Epithelial cell of esophagus (primary cell): ENCODE results near the gene SLC38A10.

Experiments used
- DNase-seq: peaks from one replicate; pipeline ENCODE4 v3.0.0; 2010; ENCODE audit warnings: low read depth
- H3K4me3 ChIP-seq: 2 replicates; pipeline ENCODE4 v1.5.1; 2011; ENCODE audit warnings: mild to moderate bottlenecking, low read length, control low read depth
- TF ChIP-seq, protein P1 (sequence below): IDR thresholded peaks from 2 replicates; pipeline ENCODE4 v1.5.1; 2011; ENCODE audit warnings: low read depth, mild to moderate bottlenecking, low read length, control low read depth, inconsistent platforms; ENCODE audit not compliant: insufficient read depth; ENCODE audit errors: missing control alignments

The SLC38A10 gene

GRCh38 chr17:81339191-81339533 lies 44.1 kb upstream of the SLC38A10 start:
- no peak overlapping the region for H3K4me3 ChIP-seq
- DNase-seq = no peak
- TF ChIP-seq, protein P1, sequence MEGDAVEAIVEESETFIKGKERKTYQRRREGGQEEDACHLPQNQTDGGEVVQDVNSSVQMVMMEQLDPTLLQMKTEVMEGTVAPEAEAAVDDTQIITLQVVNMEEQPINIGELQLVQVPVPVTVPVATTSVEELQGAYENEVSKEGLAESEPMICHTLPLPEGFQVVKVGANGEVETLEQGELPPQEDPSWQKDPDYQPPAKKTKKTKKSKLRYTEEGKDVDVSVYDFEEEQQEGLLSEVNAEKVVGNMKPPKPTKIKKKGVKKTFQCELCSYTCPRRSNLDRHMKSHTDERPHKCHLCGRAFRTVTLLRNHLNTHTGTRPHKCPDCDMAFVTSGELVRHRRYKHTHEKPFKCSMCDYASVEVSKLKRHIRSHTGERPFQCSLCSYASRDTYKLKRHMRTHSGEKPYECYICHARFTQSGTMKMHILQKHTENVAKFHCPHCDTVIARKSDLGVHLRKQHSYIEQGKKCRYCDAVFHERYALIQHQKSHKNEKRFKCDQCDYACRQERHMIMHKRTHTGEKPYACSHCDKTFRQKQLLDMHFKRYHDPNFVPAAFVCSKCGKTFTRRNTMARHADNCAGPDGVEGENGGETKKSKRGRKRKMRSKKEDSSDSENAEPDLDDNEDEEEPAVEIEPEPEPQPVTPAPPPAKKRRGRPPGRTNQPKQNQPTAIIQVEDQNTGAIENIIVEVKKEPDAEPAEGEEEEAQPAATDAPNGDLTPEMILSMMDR = no peak

DNA sequence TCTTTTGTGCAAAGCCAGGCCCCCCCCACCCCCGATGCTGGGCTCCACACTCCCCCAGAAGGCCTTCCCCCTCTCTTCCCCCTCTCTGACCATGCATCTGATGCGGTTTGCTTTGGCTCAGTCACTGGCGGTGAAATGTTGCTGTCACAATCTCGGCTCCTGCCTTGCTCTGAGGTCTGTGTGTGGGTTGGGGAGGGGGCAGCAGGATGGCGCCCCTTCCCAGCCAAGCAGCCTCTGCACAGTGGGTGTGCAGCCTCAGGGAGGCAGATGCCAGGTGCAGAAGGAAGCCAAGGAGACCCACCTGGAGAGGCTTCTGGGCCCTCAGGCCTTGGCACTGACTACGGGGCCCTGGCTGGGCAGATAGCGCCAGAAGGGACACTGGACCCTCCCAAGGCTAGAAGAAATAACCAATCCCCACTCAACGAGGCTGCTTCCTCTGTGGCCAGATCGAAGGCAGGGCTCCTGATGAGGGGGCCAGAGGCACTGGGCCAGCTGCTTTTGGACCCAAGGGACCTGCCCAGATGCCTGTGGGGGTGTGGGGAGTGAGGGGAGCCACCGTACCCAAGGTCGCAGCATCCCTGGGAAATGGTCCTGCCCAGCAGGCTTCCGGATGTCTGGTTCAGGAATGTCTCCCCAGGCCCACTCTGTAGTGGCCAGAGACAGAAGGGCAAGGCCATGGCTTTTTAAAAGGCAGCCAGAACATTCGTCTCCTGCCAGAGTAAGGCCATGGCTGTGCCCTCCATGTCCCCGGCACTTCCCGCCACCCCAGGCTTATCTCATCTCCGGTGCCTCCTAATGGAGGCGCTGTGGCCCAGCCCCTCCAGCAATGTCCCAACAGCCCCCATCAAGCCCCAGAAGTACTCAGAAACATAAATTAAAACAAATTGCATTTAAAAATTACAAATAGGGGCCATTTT lies 43.4 kb upstream of the SLC38A10 start:
- DNase-seq = no peak
- TF ChIP-seq, protein P1 = no peak
- H3K4me3 ChIP-seq = no peak overlapping the region

DNA sequence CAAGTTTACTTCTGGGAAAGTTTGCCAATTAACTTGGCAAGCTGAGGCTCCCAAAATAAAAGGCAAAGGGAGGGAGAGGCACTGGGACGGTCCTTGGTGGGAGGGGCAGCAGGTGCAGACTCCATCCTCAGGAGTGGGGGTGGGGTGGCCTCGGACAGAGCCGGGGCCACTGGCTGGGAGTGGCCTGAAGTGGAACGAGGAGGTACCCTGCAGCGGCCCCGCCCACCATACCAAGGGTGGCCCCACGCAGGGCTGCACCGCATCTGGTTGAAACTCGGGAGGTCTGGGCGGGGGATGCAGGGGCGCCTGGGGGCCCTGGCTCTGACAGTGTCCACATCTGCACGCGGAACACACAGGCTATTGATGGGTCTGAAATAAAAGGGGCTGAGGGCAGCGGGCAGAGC lies 42.4 kb upstream of the SLC38A10 start:
- no peak overlapping the region for H3K4me3 ChIP-seq
- TF ChIP-seq, protein P1 = no peak
- DNase-seq = no peak

GRCh38 chr17:81336930-81337325 lies 41.8 kb upstream of the SLC38A10 start:
- no peak for DNase-seq
- no peak overlapping the region for H3K4me3 ChIP-seq
- TF ChIP-seq, protein P1 = no peak

- DNase-seq = no peak
- H3K4me3 ChIP-seq = no peak overlapping the region
- TF ChIP-seq, protein P1 = no peak
Observed at GRCh38 chr17:81336296-81336929, 41.3 kb upstream of the SLC38A10 start.

- no peak for DNase-seq
- H3K4me3 ChIP-seq = no peak overlapping the region
- TF ChIP-seq, protein P1 = no peak
Observed at GRCh38 chr17:81335773-81336157, 40.7 kb upstream of the SLC38A10 start.
